LNCaP clone FGC (cell line): ENCODE data around the gene SIRT7.

Experiments used
- DNase-seq: peaks from one replicate; pipeline ENCODE4 v3.0.0-alpha.2; 2011; ENCODE audit warnings: low read depth
- H3K4me3 ChIP-seq: 2 replicates; pipeline ENCODE4 v1.5.1; 2011; ENCODE audit warnings: mild to moderate bottlenecking, low read depth, low read length, control low read depth
- CTCF ChIP-seq: IDR thresholded peaks from 2 replicates; pipeline ENCODE4 v1.5.1; 2012; ENCODE audit warnings: mild to moderate bottlenecking; ENCODE audit not compliant: control insufficient read depth, insufficient read depth; ENCODE audit errors: extremely low read depth

The SIRT7 gene

GRCh38 chr17:81934850-81935708 lies 17.1 kb upstream of the SIRT7 start:
- TF ChIP-seq CTCF: no peak
- DNase-seq: no peak
- H3K4me3 ChIP-seq: no peak overlapping the region

- no peak for TF ChIP-seq CTCF
- no peak for DNase-seq
- no peak overlapping the region for H3K4me3 ChIP-seq
Observed at GRCh38 chr17:81934098-81934757, 16.3 kb upstream of the SIRT7 start.

GRCh38 chr17:81933178-81933699 lies 15.3 kb upstream of the SIRT7 start:
- no peak for DNase-seq
- TF ChIP-seq CTCF: no peak
- H3K4me3 ChIP-seq: no peak overlapping the region

- no peak for DNase-seq
- TF ChIP-seq CTCF: no peak
- no peak overlapping the region for H3K4me3 ChIP-seq
Observed at GRCh38 chr17:81932333-81932983, 14.5 kb upstream of the SIRT7 start.

GRCh38 chr17:81931557-81932332 lies 13.8 kb upstream of the SIRT7 start:
- TF ChIP-seq CTCF: no peak
- no peak for DNase-seq
- H3K4me3 ChIP-seq: no peak overlapping the region

- no peak for TF ChIP-seq CTCF
- DNase-seq: no peak
Observed at GRCh38 chr17:81931189-81931556, 13.2 kb upstream of the SIRT7 start.

More at GRCh38 chr17:81931189-81931556, 13.2 kb upstream of the SIRT7 start:
- H3K4me3 ChIP-seq: no peak overlapping the region
